Measurements from ENCODE around the gene ABLIM3. TPM values are rescaled to one million over a fixed set of nuclear protein-coding genes. Genes with fewer than 3 reads are reported as not detected.
A peak's percentile ranks its signal among the peaks of the same experiment; 100 is the strongest.

Gene ABLIM3
- total and polyA plus RNA-seq, 11 donors, result 43.2 to 175 (median 97.8) TPM

- intact Hi-C loops (cut with DNase I), result loop anchor here in 2 of 10 donors (10.0 kb wide), 2 partner anchors 172 to 528 kb away; no protein-coding TSS in a partner anchor
- no peak for ATAC-seq
- TF ChIP-seq CTCF (IDR thresholded peaks at IDR 0.05) (no peak), POLR2A (IDR thresholded peaks at IDR 0.05) (no peak)
Observed at GRCh38 chr5:149262315-149262714, 121.0 kb downstream of the ABLIM3 start.

GRCh38 chr5:149264439-149265067, 123.3 kb downstream of the ABLIM3 start:
- peaks cover 0 to 14% (median 8%) of the 10 kb centered on the region in 12 donors for H3K9me3 ChIP-seq
- 36 to 49% (median 47%) methylated on average over 12 of the region's 12 CpGs for WGBS, 4 donors
- ATAC-seq (peak in 1 of 4 donors; percentile 43), DNase-seq (no peak)
- H3K36me3 ChIP-seq, result no peaks in the 10 kb centered on the region
- H3K4me1 ChIP-seq, result peaks cover 0 to 10% (median 0%) of the 10 kb centered on the region in 12 donors
- TF ChIP-seq CTCF (IDR thresholded peaks at IDR 0.05) (peak in 10 of 12 donors; percentile 16 to 48 (median 38)), POLR2A (IDR thresholded peaks at IDR 0.05) (no peak)
- intact Hi-C loops (cut with DNase I), result loop anchor here in 9 of 10 donors (1.0 to 10.0 kb wide), 11 partner anchors 83 to 530 kb away; partner anchors contain the start of gene GRPEL2 (in 1 of the 9)
- H3K27me3 ChIP-seq, result no peaks in the 10 kb centered on the region
- H3K4me3 ChIP-seq, result no peak overlapping the region
- no peak overlapping the region for H3K27ac ChIP-seq

More at GRCh38 chr5:149262315-149262714, 121.0 kb downstream of the ABLIM3 start:
- Histone ChIP-seq H3K4me3 (no peak overlapping the region), H3K27me3 (no peaks in the 10 kb centered on the region), H3K9me3 (no peaks in the 10 kb centered on the region), H3K27ac (no peak overlapping the region), H3K36me3 (peaks cover 0 to 16% (median 7%) of the 10 kb centered on the region in 9 donors), H3K4me1 (peaks cover 0 to 5% (median 0%) of the 10 kb centered on the region in 12 donors)
- no peak for DNase-seq
- WGBS, 4 donors, result 74 to 91% (median 81%) methylated on average over 4 of the region's 4 CpGs

GRCh38 chr5:149265068-149265465, 123.8 kb downstream of the ABLIM3 start:
- TF ChIP-seq POLR2A (IDR thresholded peaks at IDR 0.05) (no peak), CTCF (IDR thresholded peaks at IDR 0.05) (no peak)
- Histone ChIP-seq H3K27me3 (no peaks in the 10 kb centered on the region), H3K4me3 (no peak overlapping the region), H3K27ac (no peak overlapping the region), H3K9me3 (peaks cover 0 to 14% (median 8%) of the 10 kb centered on the region in 12 donors), H3K36me3 (no peaks in the 10 kb centered on the region), H3K4me1 (peaks cover 0 to 10% (median 0%) of the 10 kb centered on the region in 12 donors)
- DNase-seq, result no peak
- WGBS, 4 donors, result 83 to 91% (median 89%) methylated on average over 7 of the region's 7 CpGs
- ATAC-seq, result no peak
- intact Hi-C loops (cut with DNase I), result loop anchor here in 9 of 10 donors (1.0 to 10.0 kb wide), 11 partner anchors 82 to 530 kb away; partner anchors contain the start of gene GRPEL2 (in 1 of the 9)

GRCh38 chr5:149265597-149265996, 124.3 kb downstream of the ABLIM3 start:
- Histone ChIP-seq H3K9me3 (peaks cover 0 to 14% (median 8%) of the 10 kb centered on the region in 12 donors), H3K4me1 (peaks cover 0 to 10% (median 0%) of the 10 kb centered on the region in 12 donors), H3K4me3 (no peak overlapping the region), H3K27me3 (no peaks in the 10 kb centered on the region), H3K36me3 (no peaks in the 10 kb centered on the region), H3K27ac (no peak overlapping the region)
- TF ChIP-seq POLR2A (IDR thresholded peaks at IDR 0.05), result no peak
- peak; percentile 41 to 76 (median 63) for TF ChIP-seq CTCF (IDR thresholded peaks at IDR 0.05)
- 3 to 24% (median 11%) methylated on average over 4 of the region's 4 CpGs for WGBS, 4 donors
- peak in 2 of 5 donors; percentile 44 to 52 for DNase-seq
- peak in 3 of 4 donors; percentile 34 to 68 (median 40) for ATAC-seq
- intact Hi-C loops (cut with DNase I), result loop anchor here in 9 of 10 donors (1.0 to 10.0 kb wide), 11 partner anchors 82 to 531 kb away; partner anchors contain the start of gene GRPEL2 (in 1 of the 9)
